Calu3 (cell line): Measurements from ENCODE around the gene PADI1. TPM values are rescaled to one million over a fixed set of nuclear protein-coding genes. Genes with fewer than 3 reads are reported as not detected.
A peak's percentile ranks its signal among the peaks of the same experiment; 100 is the strongest.

Experiments
- BruUV-seq: library from RNA; stranded (reverse); fragments of 400-500 nt; replicated peaks from 2 replicates; lab custom pipeline; 2021; lab: Mats Ljungman, UMichigan
- CTCF ChIA-PET: fragments of 300-600 bp; sonication (Branson Sonifier 250); formaldehyde crosslinking; loops from one replicate; lab custom pipeline; 2022; ENCODE audit warnings: antibody characterized with exemption; lab: Charles Lee
- DNase-seq: peaks from one replicate; pipeline ENCODE4 v3.0.0; 2022
- H3K27ac Mint-ChIP-seq: one replicate; pipeline ENCODE4 v1.8.0; 2022; ENCODE audit warnings: mixed read lengths; ENCODE audit not compliant: unreplicated experiment
- H3K27me3 Mint-ChIP-seq: one replicate; pipeline ENCODE4 v1.8.0; 2022; ENCODE audit warnings: mixed read lengths; ENCODE audit not compliant: unreplicated experiment
- H3K36me3 Mint-ChIP-seq: one replicate; pipeline ENCODE4 v1.8.0; 2022; ENCODE audit warnings: mild to moderate bottlenecking, moderate library complexity, mixed read lengths; ENCODE audit not compliant: insufficient read depth, unreplicated experiment
- H3K4me1 Mint-ChIP-seq: one replicate; pipeline ENCODE4 v1.8.0; 2022; ENCODE audit warnings: mild to moderate bottlenecking, low read depth, mixed read lengths; ENCODE audit not compliant: unreplicated experiment
- H3K4me3 Mint-ChIP-seq: one replicate; pipeline ENCODE4 v1.8.0; 2022; ENCODE audit warnings: mild to moderate bottlenecking, low read depth, moderate library complexity, mixed read lengths; ENCODE audit not compliant: unreplicated experiment
- H3K9me3 Mint-ChIP-seq: one replicate; pipeline ENCODE4 v1.8.0; 2022; ENCODE audit warnings: low read depth, mixed read lengths; ENCODE audit not compliant: unreplicated experiment
- intact Hi-C: fragments of 100-400 bp; cut with micrococcal nuclease; formaldehyde crosslinking; loops from one replicate; pipeline ENCODE4 v1.10.0; 2022; ENCODE audit not compliant: unreplicated experiment
- total RNA-seq: library from RNA; stranded (reverse); gene quantifications from 2 replicates; pipeline ENCODE4 v1.2.3, GENCODE V29; 2022
- TF ChIP-seq, protein P1 (sequence below): fragments of 200-600 bp; IDR thresholded peaks from one replicate; pipeline ENCODE4 v1.8.0; 2022; ENCODE audit warnings: antibody characterized with exemption; ENCODE audit not compliant: unreplicated experiment

Gene PADI1
- total RNA-seq, 1 experiment from 2014 or later, result 2.3 TPM

DNA sequence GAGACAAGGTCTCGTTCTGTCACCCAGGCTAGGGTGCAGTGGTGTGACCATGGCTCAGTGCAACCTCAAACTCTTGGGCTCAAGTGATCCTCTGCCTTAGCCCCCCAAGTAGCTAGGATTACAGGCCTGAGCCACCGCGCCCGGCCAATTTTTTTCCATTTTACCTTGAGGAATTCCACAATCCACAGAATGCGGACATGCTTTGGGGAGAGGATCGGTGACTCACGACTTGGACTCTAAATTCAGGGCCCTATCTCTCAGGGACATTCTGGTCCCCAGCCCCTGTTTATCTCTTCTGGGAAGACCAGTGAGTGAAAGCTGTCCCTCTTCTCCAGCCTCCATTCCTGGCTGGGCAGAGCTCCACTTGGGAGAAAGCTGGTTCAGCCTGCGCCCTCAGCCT, 5.2 kb downstream of the PADI1 start:
- DNase-seq, result no peak

DNA sequence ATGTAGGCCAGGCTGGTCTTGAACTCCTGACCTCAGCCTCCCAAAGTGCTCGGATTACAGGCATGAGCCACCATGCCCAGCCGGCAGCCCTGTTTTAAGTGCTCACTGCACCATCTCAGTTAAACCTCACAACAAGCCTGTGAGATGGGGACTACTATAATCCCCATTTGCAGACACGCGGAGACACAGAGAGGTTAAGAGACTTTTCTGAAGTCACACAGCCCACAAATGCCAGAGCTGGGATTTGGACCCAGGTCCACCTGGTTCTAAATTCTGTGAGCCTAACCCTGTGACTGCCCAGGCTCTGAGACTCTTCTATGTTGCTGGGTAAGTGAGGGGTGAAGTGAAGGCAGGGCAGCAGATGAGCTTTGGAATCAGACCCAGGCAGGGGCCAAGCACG, 6.4 kb downstream of the PADI1 start:
- intact Hi-C loops, result no loop called here
- Mint-ChIP-seq H3K4me3 (no peak overlapping the region), H3K4me1 (peaks cover 69% of the 10 kb centered on the region), H3K27me3 (no peaks in the 10 kb centered on the region), H3K9me3 (no peaks in the 10 kb centered on the region), H3K27ac (no peak overlapping the region), H3K36me3 (peaks cover 19% of the 10 kb centered on the region)
- DNase-seq, result no peak
- TF ChIP-seq, protein P1, sequence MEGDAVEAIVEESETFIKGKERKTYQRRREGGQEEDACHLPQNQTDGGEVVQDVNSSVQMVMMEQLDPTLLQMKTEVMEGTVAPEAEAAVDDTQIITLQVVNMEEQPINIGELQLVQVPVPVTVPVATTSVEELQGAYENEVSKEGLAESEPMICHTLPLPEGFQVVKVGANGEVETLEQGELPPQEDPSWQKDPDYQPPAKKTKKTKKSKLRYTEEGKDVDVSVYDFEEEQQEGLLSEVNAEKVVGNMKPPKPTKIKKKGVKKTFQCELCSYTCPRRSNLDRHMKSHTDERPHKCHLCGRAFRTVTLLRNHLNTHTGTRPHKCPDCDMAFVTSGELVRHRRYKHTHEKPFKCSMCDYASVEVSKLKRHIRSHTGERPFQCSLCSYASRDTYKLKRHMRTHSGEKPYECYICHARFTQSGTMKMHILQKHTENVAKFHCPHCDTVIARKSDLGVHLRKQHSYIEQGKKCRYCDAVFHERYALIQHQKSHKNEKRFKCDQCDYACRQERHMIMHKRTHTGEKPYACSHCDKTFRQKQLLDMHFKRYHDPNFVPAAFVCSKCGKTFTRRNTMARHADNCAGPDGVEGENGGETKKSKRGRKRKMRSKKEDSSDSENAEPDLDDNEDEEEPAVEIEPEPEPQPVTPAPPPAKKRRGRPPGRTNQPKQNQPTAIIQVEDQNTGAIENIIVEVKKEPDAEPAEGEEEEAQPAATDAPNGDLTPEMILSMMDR, result no peak
- CTCF ChIA-PET, result no interaction called here
- BruUV-seq, result no TSS peak

More for the DNA sequence above, 5.2 kb downstream of the PADI1 start:
- TF ChIP-seq, protein P1, result no peak
- Mint-ChIP-seq H3K27me3 (no peaks in the 10 kb centered on the region), H3K4me1 (peaks cover 69% of the 10 kb centered on the region), H3K27ac (peak overlapping the region; percentile 27), H3K4me3 (no peak overlapping the region), H3K36me3 (peaks cover 19% of the 10 kb centered on the region), H3K9me3 (no peaks in the 10 kb centered on the region)
- CTCF ChIA-PET, result no interaction called here
- BruUV-seq, result no TSS peak
- intact Hi-C loops, result no loop called here

DNA sequence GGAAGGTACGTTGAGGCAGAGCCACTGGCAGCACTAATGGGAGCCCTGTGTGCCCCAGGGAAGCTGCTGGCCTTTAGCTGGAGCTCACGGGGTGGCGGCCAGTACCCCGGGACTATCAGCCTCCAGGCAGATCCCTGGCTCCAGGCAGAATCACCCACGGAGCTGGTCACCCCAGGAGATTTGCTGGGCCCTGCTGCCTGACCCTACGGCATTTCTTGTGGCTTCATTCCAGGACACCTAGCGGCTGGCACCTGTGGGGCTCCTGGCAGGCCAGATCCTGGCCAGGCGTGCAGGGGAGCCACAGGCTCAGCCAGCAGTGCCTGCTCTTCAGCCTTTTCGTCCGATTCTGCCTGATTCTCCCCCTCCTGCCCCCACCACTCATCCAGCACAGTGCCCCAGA, 7.1 kb downstream of the PADI1 start:
- DNase-seq, result peak; percentile 54
- peak overlapping the region; percentile 74 for H3K27ac Mint-ChIP-seq
- no peaks in the 10 kb centered on the region for H3K27me3 Mint-ChIP-seq
- CTCF ChIA-PET, result interaction anchor here (0.6 to 1.0 kb wide), 4 partner anchors 9 to 1255 kb away, joined by 3 to 6 read pairs (median 4); no protein-coding TSS in a partner anchor
- no peaks in the 10 kb centered on the region for H3K9me3 Mint-ChIP-seq
- intact Hi-C loops, result no loop called here
- H3K36me3 Mint-ChIP-seq, result peaks cover 19% of the 10 kb centered on the region
- TF ChIP-seq, protein P1, result no peak
- BruUV-seq, result no TSS peak
- no peak overlapping the region for H3K4me3 Mint-ChIP-seq
- H3K4me1 Mint-ChIP-seq, result peaks cover 65% of the 10 kb centered on the region

DNA sequence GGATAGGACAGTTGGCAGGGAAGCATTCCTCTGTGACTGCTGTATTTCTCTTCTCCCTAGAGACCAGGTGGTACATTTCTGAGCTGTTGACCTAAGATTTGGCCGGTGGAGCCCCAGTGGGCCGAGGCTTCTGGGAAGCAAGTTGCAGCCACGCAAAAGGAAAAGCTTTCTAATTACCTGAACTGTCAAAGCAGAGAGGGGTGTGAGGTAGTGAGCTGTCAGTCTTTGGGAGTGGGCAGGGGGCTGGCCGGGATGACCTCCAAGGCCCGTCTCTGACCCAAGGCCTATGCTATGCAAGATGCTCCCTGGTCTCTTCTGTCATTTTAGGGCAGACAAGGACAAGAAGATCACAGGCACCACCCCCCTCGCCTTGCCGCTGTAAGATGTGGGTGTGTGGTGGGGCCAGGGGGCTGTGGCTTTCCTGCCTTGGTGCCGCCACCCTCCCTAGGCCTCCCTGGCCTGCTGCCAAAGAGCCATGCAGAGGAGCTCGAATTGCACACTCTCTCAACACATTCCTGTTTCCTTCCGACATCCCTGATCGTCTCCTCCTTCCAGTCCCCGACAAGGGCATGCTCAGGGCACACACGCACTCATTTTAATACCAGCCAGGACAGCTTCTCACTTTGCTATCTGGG, 7.7 kb downstream of the PADI1 start:
- TF ChIP-seq, protein P1, result no peak
- DNase-seq, result peak; percentile 72
- H3K36me3 Mint-ChIP-seq, result peaks cover 18% of the 10 kb centered on the region
- peak overlapping the region; percentile 74 for H3K27ac Mint-ChIP-seq
- intact Hi-C loops, result no loop called here
- no TSS peak for BruUV-seq
- H3K27me3 Mint-ChIP-seq, result no peaks in the 10 kb centered on the region
- H3K9me3 Mint-ChIP-seq, result no peaks in the 10 kb centered on the region
- no peak overlapping the region for H3K4me3 Mint-ChIP-seq
- peaks cover 59% of the 10 kb centered on the region for H3K4me1 Mint-ChIP-seq
- CTCF ChIA-PET, result interaction anchor here (0.6 to 1.0 kb wide), 7 partner anchors 8 to 1254 kb away, joined by 3 to 6 read pairs (median 3); no protein-coding TSS in a partner anchor
